ENCODE data around the gene RADIL.

RADIL gene

DNA sequence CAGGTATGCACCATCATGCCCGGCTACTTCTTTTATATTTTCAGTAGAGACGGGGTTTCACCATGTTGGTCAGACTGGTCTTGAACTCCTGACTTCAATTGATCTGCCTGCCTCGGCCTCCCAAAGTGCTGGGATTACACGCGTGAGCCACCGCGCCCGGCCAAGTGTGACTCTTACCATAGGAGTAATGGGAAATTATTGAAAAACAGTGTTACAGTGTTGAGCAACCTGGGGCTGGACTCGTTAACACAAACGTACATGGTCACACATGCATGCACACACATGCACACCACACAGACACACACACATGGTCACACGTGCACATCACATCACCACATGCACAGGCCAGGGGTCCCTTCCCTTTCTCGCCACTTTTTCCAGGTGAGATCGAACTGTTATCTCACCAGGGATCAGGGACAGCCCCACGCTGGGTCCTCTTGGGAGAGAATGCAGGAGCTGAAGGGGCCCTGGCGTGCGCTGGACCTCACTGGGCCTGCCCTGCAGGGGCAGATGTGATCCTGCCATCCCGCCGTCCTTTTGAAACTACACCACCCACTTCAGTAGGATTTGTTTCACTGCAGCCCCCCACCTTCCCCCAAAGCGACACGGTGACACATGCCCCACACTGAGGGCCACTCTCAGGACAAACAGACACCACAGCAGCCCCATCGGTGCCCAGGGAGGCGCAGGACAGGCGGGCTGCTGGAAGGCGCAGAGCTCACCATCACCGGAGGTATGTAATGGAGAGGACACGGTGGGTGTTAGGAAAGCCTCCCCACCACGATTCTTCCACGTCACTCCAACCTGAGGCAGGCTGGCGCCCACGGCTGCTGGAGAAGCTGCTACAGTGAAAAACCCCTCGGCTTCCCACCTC lies 10.2 kb downstream of the RADIL start:
- no peaks in the 10 kb centered on the region for H3K9me3 Mint-ChIP-seq
- H3K36me3 Mint-ChIP-seq (ENCODE audit: low read depth): no peaks in the 10 kb centered on the region
- no peak overlapping the region for H3K27ac Mint-ChIP-seq
- no peak overlapping the region for H3K4me3 Mint-ChIP-seq
- peaks cover 4% of the 10 kb centered on the region for H3K4me1 Mint-ChIP-seq (ENCODE audit: low read depth)
- peaks cover 23% of the 10 kb centered on the region for H3K27me3 Mint-ChIP-seq (ENCODE audit: low read depth)

DNA sequence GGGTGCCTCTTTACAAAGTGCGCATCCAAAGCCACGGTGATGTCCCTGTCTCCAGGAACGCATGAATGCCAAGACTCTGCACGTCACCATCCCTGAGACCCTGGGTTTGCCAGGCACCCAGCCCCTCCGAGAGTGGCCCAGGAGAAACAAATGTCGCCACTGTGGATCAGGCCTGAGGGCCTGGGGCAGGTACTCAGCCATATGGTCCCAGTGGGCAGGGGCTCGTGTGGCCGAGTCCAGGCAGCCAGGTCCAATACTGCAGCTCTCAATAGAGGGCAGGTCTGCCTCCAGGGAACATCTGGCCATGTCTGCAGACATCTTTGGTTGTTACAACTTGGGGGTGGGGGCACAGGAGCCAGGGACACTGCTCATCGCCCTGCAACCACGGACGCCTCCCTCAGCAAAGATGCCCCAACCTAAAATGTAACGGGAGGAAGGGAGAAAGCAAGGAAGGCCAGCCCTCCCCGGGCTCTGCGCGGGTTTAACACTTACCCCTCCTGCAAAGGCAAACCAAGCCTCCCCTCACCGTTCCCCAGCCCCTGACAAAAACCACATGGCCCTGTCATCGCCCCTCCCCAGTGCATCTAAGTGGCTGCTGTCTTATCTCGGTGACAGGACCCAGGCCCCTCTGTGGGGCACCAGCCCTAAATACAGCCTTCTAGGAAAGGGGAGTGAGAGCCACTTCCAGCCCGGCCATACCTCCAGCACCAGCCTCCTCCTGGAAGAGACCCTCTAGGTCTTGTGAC lies 11.4 kb downstream of the RADIL start:
- Mint-ChIP-seq H3K4me1 (ENCODE audit: low read depth) (peaks cover 4% of the 10 kb centered on the region), H3K4me3 (no peak overlapping the region), H3K27me3 (ENCODE audit: low read depth) (peaks cover 23% of the 10 kb centered on the region), H3K36me3 (ENCODE audit: low read depth) (no peaks in the 10 kb centered on the region), H3K9me3 (no peaks in the 10 kb centered on the region), H3K27ac (no peak overlapping the region)

- peaks cover 4% of the 10 kb centered on the region for H3K4me1 Mint-ChIP-seq (ENCODE audit: low read depth)
- H3K9me3 Mint-ChIP-seq: no peaks in the 10 kb centered on the region
- no peak overlapping the region for H3K27ac Mint-ChIP-seq
- H3K4me3 Mint-ChIP-seq: no peak overlapping the region
- peaks cover 23% of the 10 kb centered on the region for H3K27me3 Mint-ChIP-seq (ENCODE audit: low read depth)
- H3K36me3 Mint-ChIP-seq (ENCODE audit: low read depth): no peaks in the 10 kb centered on the region
Measured at GRCh38 chr7:4871056-4871680, 12.3 kb downstream of the RADIL start.

DNA sequence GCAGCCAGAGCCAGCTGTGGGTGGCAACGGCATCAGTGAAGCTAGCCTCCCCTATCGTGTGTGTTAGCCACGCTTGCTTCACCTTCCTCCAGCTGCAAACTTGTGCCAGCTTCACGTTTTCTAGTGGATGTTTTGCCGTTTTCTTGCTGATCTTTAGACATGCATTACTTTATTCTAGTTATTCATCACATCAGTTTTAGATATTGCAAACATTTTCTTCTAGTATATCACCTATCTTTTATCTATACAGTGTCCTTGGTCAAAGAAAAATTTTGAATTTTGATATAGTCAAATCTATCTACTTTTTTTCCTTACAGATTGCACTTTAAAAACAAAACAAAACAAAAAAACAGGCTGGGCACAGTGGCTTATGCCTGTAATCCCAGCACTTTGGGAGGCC lies 15.0 kb downstream of the RADIL start:
- Mint-ChIP-seq H3K9me3 (no peaks in the 10 kb centered on the region), H3K27ac (no peak overlapping the region), H3K36me3 (ENCODE audit: low read depth) (no peaks in the 10 kb centered on the region), H3K27me3 (ENCODE audit: low read depth) (peaks cover 37% of the 10 kb centered on the region), H3K4me3 (no peak overlapping the region), H3K4me1 (ENCODE audit: low read depth) (peaks cover 4% of the 10 kb centered on the region)

- no peak overlapping the region for H3K27ac Mint-ChIP-seq
- H3K36me3 Mint-ChIP-seq (ENCODE audit: low read depth): peaks cover 3% of the 10 kb centered on the region
- H3K27me3 Mint-ChIP-seq (ENCODE audit: low read depth): peaks cover 46% of the 10 kb centered on the region
Measured at GRCh38 chr7:4866528-4867496, 16.7 kb downstream of the RADIL start.

DNA sequence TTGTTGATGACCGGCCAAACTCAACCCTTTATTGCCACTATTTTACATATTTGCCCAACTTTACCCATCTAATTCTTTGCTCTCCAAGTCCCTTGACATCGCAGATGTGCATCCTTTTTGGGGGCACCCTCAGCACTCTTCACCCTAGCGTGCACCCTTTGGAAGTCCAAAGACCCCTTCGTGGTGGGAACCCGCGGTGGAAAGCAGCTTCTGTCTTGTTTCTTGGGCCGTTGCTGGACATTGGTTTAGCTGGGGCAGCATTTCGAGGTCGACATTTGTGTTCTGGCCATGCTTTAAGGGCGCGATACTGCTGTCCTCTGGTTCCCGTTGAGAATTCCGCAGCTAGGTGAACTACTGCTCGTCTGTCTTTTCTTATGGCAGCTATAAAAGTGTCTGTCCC lies 21.4 kb downstream of the RADIL start:
- Mint-ChIP-seq H3K36me3 (ENCODE audit: low read depth) (peaks cover 3% of the 10 kb centered on the region), H3K27me3 (ENCODE audit: low read depth) (peaks cover 62% of the 10 kb centered on the region), H3K9me3 (peaks cover 9% of the 10 kb centered on the region), H3K4me1 (ENCODE audit: low read depth) (peaks cover 2% of the 10 kb centered on the region), H3K4me3 (no peak overlapping the region), H3K27ac (no peak overlapping the region)

More at GRCh38 chr7:4866528-4867496, 16.7 kb downstream of the RADIL start:
- Mint-ChIP-seq H3K4me1 (ENCODE audit: low read depth) (peaks cover 4% of the 10 kb centered on the region), H3K9me3 (peaks cover 6% of the 10 kb centered on the region), H3K4me3 (no peak overlapping the region)

DNA sequence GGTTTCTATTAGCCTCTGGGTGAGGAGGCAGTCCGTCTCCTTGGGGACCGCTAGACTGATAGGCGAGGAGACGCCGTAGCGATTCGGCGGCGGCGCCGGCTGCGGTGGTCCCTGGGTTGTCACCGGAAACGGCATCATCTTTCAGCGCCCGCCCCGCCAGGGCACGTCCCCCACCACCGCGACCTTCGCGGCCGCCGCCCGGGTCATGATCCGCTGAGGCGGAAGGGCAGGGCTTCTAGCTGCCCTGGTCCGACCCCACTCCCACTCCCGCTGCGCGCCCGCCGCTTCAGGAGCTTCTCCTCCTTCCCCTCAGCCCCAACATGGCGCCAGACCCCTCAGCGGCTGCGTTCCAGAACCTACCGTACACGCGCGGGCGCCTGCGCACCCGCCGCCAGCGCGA lies 21.8 kb downstream of the RADIL start, which contains the start of gene PAPOLB:
Gene PAPOLB, minus strand, starts transcription at position 358 of the 400 bp plus-strand sequence. Its CDS starts 220 bp downstream, at position 138.
- Mint-ChIP-seq H3K27me3 (ENCODE audit: low read depth) (peaks cover 64% of the 10 kb centered on the region), H3K4me3 (no peak within 1 kb of the TSS), H3K4me1 (ENCODE audit: low read depth) (peaks cover 2% of the 10 kb centered on the region), H3K27ac (no peak within 1 kb of the TSS), H3K9me3 (peaks cover 9% of the 10 kb centered on the region), H3K36me3 (ENCODE audit: low read depth) (peaks cover 3% of the 10 kb centered on the region)

DNA sequence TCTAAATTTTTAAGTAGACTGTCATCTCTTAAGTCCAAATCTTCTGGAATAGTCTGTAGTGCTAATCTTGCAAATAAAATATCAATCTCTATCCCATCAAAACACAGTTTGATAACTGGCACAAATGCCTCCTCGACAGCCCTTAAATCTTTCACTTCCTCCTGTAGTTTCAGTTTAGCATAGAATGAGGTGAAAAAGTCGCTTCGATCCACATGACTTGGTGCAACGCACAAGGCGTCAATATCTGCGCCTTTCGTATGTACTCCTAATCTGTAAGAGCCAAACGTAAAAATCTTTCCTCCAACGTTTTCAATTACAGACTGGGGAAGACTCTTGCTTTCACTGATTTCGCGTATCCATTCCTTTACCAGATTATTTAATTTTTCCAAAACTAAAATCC lies 22.3 kb downstream of the RADIL start:
- Mint-ChIP-seq H3K27ac (no peak overlapping the region), H3K4me3 (no peak overlapping the region), H3K27me3 (ENCODE audit: low read depth) (peaks cover 64% of the 10 kb centered on the region), H3K4me1 (ENCODE audit: low read depth) (peaks cover 2% of the 10 kb centered on the region), H3K9me3 (peaks cover 9% of the 10 kb centered on the region), H3K36me3 (ENCODE audit: low read depth) (peaks cover 3% of the 10 kb centered on the region)

GRCh38 chr7:4857189-4857588 lies 26.3 kb downstream of the RADIL start:
- Mint-ChIP-seq H3K9me3 (peaks cover 3% of the 10 kb centered on the region), H3K27ac (no peak overlapping the region), H3K4me1 (ENCODE audit: low read depth) (peaks cover 2% of the 10 kb centered on the region), H3K27me3 (ENCODE audit: low read depth) (peaks cover 38% of the 10 kb centered on the region), H3K36me3 (ENCODE audit: low read depth) (no peaks in the 10 kb centered on the region), H3K4me3 (no peak overlapping the region)

- Mint-ChIP-seq H3K27ac (no peak overlapping the region), H3K27me3 (ENCODE audit: low read depth) (peaks cover 35% of the 10 kb centered on the region), H3K4me3 (no peak overlapping the region), H3K4me1 (ENCODE audit: low read depth) (peaks cover 6% of the 10 kb centered on the region), H3K36me3 (ENCODE audit: low read depth) (no peaks in the 10 kb centered on the region), H3K9me3 (peaks cover 3% of the 10 kb centered on the region)
Measured at GRCh38 chr7:4856336-4857057, 27.0 kb downstream of the RADIL start.

DNA sequence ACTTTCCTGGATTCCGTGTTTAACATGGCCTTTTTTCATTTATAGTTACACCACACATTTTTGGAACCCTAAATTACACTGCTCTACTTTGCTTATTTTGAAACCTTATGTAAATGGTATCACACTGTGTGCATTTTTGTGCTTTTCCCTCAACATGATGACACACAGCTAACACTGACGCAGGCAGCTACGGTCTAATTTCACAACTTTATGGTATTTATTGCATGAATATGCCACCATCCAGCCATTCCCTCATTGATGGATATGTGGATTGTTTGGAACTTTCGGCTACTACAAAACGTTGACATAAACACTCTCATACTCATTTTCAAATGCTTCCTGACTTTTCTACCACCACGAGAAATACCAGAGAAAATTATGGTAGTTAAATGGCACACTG lies 28.6 kb downstream of the RADIL start:
- Mint-ChIP-seq H3K27ac (no peak overlapping the region), H3K27me3 (ENCODE audit: low read depth) (peaks cover 26% of the 10 kb centered on the region), H3K9me3 (no peaks in the 10 kb centered on the region), H3K36me3 (ENCODE audit: low read depth) (no peaks in the 10 kb centered on the region), H3K4me1 (ENCODE audit: low read depth) (peaks cover 4% of the 10 kb centered on the region), H3K4me3 (no peak overlapping the region)

DNA sequence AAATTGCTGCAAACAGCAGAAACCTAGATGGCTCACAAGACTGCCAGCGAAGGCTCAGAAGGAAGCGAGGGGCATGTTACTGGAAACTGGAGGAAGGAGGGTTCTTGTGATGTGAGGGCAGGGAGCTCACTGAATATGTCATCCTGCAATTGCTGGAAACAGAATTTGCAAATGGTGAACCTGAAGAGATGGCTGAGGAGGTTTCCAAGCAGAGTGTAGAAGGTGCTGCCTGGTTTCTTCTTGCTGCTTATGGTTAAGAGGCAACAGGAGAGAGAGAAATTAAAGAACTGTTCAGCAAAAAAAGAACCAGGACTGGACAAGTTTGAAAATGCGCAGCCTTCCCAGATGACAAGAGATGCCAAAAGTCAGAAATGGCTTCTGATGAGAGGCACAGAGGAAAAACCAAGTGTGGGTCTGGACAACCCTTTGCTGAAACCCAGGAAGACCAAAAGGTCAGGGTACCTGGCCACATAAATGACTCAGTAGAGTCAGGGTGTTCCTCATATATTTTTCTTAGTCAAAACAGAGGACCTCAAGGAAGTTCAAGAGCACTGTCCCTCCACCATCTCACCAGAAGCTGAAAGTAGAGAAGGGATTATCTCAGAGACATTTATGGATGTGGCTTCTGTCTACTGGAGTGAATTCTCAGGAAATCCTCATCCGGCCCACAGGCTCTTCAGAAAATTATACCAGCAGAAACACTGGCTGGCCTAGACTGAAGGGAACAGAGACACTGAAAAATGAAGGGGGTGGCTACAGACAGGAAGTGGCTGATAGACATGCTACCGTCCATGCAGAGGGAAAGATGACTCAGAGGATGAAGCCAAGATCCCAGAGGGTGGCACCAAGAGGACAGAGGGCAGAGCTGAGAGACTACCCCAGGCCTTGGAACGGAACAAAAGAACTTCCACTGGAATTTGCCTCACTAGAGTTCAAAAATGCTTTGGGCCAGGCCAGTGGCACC lies 31.8 kb downstream of the RADIL start:
- Mint-ChIP-seq H3K9me3 (no peaks in the 10 kb centered on the region), H3K36me3 (ENCODE audit: low read depth) (no peaks in the 10 kb centered on the region), H3K4me1 (ENCODE audit: low read depth) (peaks cover 4% of the 10 kb centered on the region), H3K27ac (no peak overlapping the region), H3K4me3 (no peak overlapping the region), H3K27me3 (ENCODE audit: low read depth) (no peaks in the 10 kb centered on the region)

Measured in T-helper 1 cell treated with Interleukin-12 subunit alpha and Interleukin-12 subunit beta and Interleukin-4 antibody, amounts not matched to agents 30 μg/mL and 1 μg/mL, for 36 hours (primary cell).